Endodermal cell (in vitro differentiated cells): ENCODE results near the gene VAV2. TPM values are rescaled to one million over a fixed set of nuclear protein-coding genes. Genes with fewer than 3 reads are reported as not detected.
"Not testable (repeated sequence)": the region's sequence is repeated elsewhere in the genome, so short reads cannot be mapped to it uniquely, and the experiment has no call there.

ENCODE experiments used
- DNase-seq: peaks from one replicate; pipeline ENCODE4 v3.0.0-alpha.2; 2017
- H3K27ac ChIP-seq: 2 replicates; pipeline ENCODE4 v1.5.1; 2013; ENCODE audit warnings: mild to moderate bottlenecking, low read depth, low read length, moderate library complexity
- H3K27me3 ChIP-seq: 2 replicates; pipeline ENCODE4 v1.6.1; 2013; ENCODE audit warnings: mild to moderate bottlenecking, low read length, moderate library complexity; ENCODE audit not compliant: insufficient read depth, control insufficient read depth, poor library complexity, severe bottlenecking
- H3K36me3 ChIP-seq: 2 replicates; pipeline ENCODE4 v1.7.0; 2013; ENCODE audit warnings: mild to moderate bottlenecking, low read length, moderate library complexity; ENCODE audit not compliant: control insufficient read depth, insufficient read depth
- H3K4me1 ChIP-seq: one replicate; pipeline ENCODE4 v1.7.0; 2013; ENCODE audit warnings: low read length; ENCODE audit not compliant: control insufficient read depth, insufficient read depth
- H3K4me3 ChIP-seq: 2 replicates; pipeline ENCODE4 v1.5.1; 2013; ENCODE audit warnings: mild to moderate bottlenecking, low read length, moderate library complexity
- H3K9ac ChIP-seq: 2 replicates; pipeline ENCODE4 v1.6.1; 2013; ENCODE audit warnings: mild to moderate bottlenecking, low read length, moderate library complexity; ENCODE audit not compliant: poor library complexity, severe bottlenecking; ENCODE audit errors: extremely low read depth
- H3K9me3 ChIP-seq: 2 replicates; pipeline ENCODE4 v1.6.1; 2013; ENCODE audit warnings: mild to moderate bottlenecking, low read length, moderate library complexity; ENCODE audit not compliant: control insufficient read depth
- H3K27ac Mint-ChIP-seq: 2 replicates; pipeline ENCODE4 v1.8.0; 2020; ENCODE audit warnings: mixed read lengths
- H3K27me3 Mint-ChIP-seq: 2 replicates; pipeline ENCODE4 v1.8.0; 2021; ENCODE audit warnings: mild to moderate bottlenecking, mixed read lengths; ENCODE audit not compliant: insufficient read depth
- H3K36me3 Mint-ChIP-seq: 2 replicates; pipeline ENCODE4 v1.8.0; 2020; ENCODE audit warnings: low read depth, mixed read lengths
- H3K4me1 Mint-ChIP-seq: 2 replicates; pipeline ENCODE4 v1.8.0; 2020; ENCODE audit warnings: mixed read lengths
- H3K4me3 Mint-ChIP-seq: 2 replicates; pipeline ENCODE4 v1.8.0; 2020; ENCODE audit warnings: mild to moderate bottlenecking, moderate library complexity, mixed read lengths
- H3K9me3 Mint-ChIP-seq: 2 replicates; pipeline ENCODE4 v1.8.0; 2020; ENCODE audit warnings: mild to moderate bottlenecking, mixed read lengths
- WGBS, 2 experiments: methylation state at CpG; one replicate each; pipeline versions ENCODE4 v1.1.5 to v1.1.7; 2013; ENCODE audit warnings: missing lambda C conversion rate in 2 of 2, mixed read lengths in 1 of 2; ENCODE audit not compliant: insufficient coverage in 1 of 2, insufficient read length in 1 of 2; 5-methylcytosine and 5-hydroxymethylcytosine counted together
- total RNA-seq, 2 donors: library from RNA; stranded (reverse); fragmentation: NEBNext Ultra II Directional in 1 of 2; extraction: Animal tissue kit (Norgen Biotek cat#: 25700) in 1 of 2; gene quantifications; 2 replicates in 1 of 2; 3 replicates in 1 of 2; pipeline ENCODE4 v1.2.1, GENCODE V29; 2021
- TF ChIP-seq, protein P1 (sequence below): fragments of 200-600 bp; sonication (generic); conservative IDR thresholded peaks from 2 replicates; pipeline ENCODE4 v1.5.0; 2021; ENCODE audit warnings: antibody characterized with exemption, mild to moderate bottlenecking

The VAV2 gene
- total RNA-seq, 2 donors from 2014 or later: 29.8 to 35.9 TPM

DNA sequence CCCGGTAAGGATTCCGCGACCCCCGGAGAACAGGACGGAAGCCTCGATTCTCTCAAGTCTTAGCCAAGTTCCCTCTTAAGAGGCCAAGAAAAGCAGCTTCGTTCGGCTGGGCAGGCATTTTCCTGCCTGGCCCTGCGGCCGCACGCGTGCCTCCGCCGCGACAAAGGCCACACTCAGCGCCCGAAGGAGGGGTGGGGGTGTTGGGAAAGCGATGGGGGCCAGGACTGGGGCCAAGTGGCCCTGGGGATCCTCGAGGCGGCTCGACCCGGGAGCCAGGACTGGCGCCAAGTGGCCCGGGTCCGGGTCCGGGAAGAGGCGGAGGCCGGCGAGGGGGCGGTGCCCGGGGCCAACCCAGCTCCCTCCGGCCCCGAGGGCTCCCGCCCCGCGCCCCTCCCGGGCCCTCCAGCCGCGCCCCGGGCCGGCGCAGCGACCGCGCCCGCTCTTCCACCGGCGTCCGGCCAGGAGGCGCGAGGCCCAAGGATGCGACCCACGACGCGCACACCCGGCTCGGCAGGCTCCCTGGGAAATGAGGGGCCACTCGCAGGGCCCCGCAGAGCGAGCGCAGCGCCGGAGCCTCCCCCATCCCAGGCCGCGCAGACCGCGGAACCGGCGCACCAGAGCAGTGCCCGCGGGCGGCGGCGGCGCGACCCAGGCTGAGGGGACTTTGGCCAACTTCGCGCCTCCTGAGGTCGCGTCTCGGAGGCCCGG, 756 bp downstream of the VAV2 start:
- Histone ChIP-seq H3K9ac (peak overlapping the region; percentile 47), H3K4me1 (peaks cover 10% of the 10 kb centered on the region), H3K27me3 (no peaks in the 10 kb centered on the region), H3K36me3 (no peaks in the 10 kb centered on the region), H3K27ac (peak overlapping the region; percentile 86), H3K9me3 (no peaks in the 10 kb centered on the region), H3K4me3 (peak overlapping the region; percentile 85)
- H3K9me3 Mint-ChIP-seq: no peaks in the 10 kb centered on the region
- H3K4me1 Mint-ChIP-seq: peaks cover 13% of the 10 kb centered on the region
- peak overlapping the region; percentile 75 for H3K4me3 Mint-ChIP-seq
- 0 to 4% methylated on average over 13 to 82 of the region's 82 CpGs for WGBS, 2 experiments
- TF ChIP-seq, protein P1, sequence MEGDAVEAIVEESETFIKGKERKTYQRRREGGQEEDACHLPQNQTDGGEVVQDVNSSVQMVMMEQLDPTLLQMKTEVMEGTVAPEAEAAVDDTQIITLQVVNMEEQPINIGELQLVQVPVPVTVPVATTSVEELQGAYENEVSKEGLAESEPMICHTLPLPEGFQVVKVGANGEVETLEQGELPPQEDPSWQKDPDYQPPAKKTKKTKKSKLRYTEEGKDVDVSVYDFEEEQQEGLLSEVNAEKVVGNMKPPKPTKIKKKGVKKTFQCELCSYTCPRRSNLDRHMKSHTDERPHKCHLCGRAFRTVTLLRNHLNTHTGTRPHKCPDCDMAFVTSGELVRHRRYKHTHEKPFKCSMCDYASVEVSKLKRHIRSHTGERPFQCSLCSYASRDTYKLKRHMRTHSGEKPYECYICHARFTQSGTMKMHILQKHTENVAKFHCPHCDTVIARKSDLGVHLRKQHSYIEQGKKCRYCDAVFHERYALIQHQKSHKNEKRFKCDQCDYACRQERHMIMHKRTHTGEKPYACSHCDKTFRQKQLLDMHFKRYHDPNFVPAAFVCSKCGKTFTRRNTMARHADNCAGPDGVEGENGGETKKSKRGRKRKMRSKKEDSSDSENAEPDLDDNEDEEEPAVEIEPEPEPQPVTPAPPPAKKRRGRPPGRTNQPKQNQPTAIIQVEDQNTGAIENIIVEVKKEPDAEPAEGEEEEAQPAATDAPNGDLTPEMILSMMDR: no peak
- H3K27ac Mint-ChIP-seq: no peak overlapping the region
- H3K27me3 Mint-ChIP-seq: no peaks in the 10 kb centered on the region
- DNase-seq: peak; percentile 69
- no peaks in the 10 kb centered on the region for H3K36me3 Mint-ChIP-seq

- H3K36me3 ChIP-seq: no peaks in the 10 kb centered on the region
- TF ChIP-seq, protein P1: no peak
- H3K27me3 Mint-ChIP-seq: no peaks in the 10 kb centered on the region
- H3K9me3 Mint-ChIP-seq: no peaks in the 10 kb centered on the region
- H3K4me1 Mint-ChIP-seq: peaks cover 21% of the 10 kb centered on the region
- peak; percentile 72 for DNase-seq
- 6 to 29% methylated on average over 11 to 31 of the region's 31 CpGs for WGBS, 2 experiments
- no peak overlapping the region for H3K27ac Mint-ChIP-seq
- H3K4me1 ChIP-seq: peaks cover 10% of the 10 kb centered on the region
- no peaks in the 10 kb centered on the region for H3K27me3 ChIP-seq
- peak overlapping the region; percentile 85 for H3K4me3 ChIP-seq
- H3K9me3 ChIP-seq: no peaks in the 10 kb centered on the region
- H3K9ac ChIP-seq: peak overlapping the region; percentile 47
- H3K36me3 Mint-ChIP-seq: no peaks in the 10 kb centered on the region
- H3K4me3 Mint-ChIP-seq: peak overlapping the region; percentile 75
- peak overlapping the region; percentile 86 for H3K27ac ChIP-seq
These were observed 1.5 kb downstream of the VAV2 start for GRCh38 chr9:133990366-133991213.

- no peak for DNase-seq
- Histone ChIP-seq H3K4me3 (no peak overlapping the region), H3K36me3 (no peaks in the 10 kb centered on the region), H3K27me3 (no peaks in the 10 kb centered on the region), H3K9ac (no peak overlapping the region), H3K27ac (no peak overlapping the region), H3K9me3 (no peaks in the 10 kb centered on the region), H3K4me1 (peaks cover 10% of the 10 kb centered on the region)
- Mint-ChIP-seq H3K4me1 (peaks cover 21% of the 10 kb centered on the region), H3K27me3 (no peaks in the 10 kb centered on the region), H3K9me3 (no peaks in the 10 kb centered on the region), H3K4me3 (peak overlapping the region; percentile 32), H3K36me3 (no peaks in the 10 kb centered on the region), H3K27ac (no peak overlapping the region)
- 89 to 91% methylated on average over 15 to 24 of the region's 24 CpGs for WGBS, 2 experiments
- TF ChIP-seq, protein P1: no peak
These were observed 2.3 kb downstream of the VAV2 start for GRCh38 chr9:133989625-133990365.

GRCh38 chr9:133988771-133989170, 3.4 kb downstream of the VAV2 start:
- H3K27me3 Mint-ChIP-seq, H3K9me3 Mint-ChIP-seq, H3K27ac ChIP-seq, H3K4me3 ChIP-seq, H3K9me3 ChIP-seq, H3K27me3 ChIP-seq, H3K27ac Mint-ChIP-seq, H3K36me3 Mint-ChIP-seq, H3K36me3 ChIP-seq, H3K4me1 ChIP-seq, H3K4me3 Mint-ChIP-seq, DNase-seq, H3K9ac ChIP-seq: not testable (repeated sequence)
- 92 to 95% methylated on average over 8 to 14 of the region's 14 CpGs for WGBS, 2 experiments
- peaks cover 22% of the 10 kb centered on the region for H3K4me1 Mint-ChIP-seq
